CD1c-positive myeloid dendritic cell (primary cell): Measurements from ENCODE around the gene PWP1.
A peak's percentile ranks its signal among the peaks of the same experiment; 100 is the strongest.

ENCODE experiments used
- DNase-seq: peaks from one replicate; pipeline ENCODE4 v3.0.0-alpha.2; 2016; ENCODE audit errors: extremely low spot score

PWP1 gene

GRCh38 chr12:107685360-107686248 lies at the start of gene PWP1:
PWP1 (plus strand) TSS chr12:107685799; CDS start chr12:107685900, 101 bp downstream.
- DNase-seq = peak; percentile 99

- DNase-seq = no peak
Measured at GRCh38 chr12:107641154-107641553, 44.4 kb upstream of the PWP1 start.

GRCh38 chr12:107642240-107642639 lies 43.4 kb upstream of the PWP1 start:
- no peak for DNase-seq

- no peak for DNase-seq
Measured at GRCh38 chr12:107645630-107646333, 39.8 kb upstream of the PWP1 start.

- DNase-seq = no peak
Measured at GRCh38 chr12:107646436-107646835, 39.2 kb upstream of the PWP1 start.

GRCh38 chr12:107649661-107650061 lies 35.9 kb upstream of the PWP1 start:
- no peak for DNase-seq

GRCh38 chr12:107650977-107651376 lies 34.6 kb upstream of the PWP1 start:
- no peak for DNase-seq

GRCh38 chr12:107651571-107652449 lies 33.8 kb upstream of the PWP1 start:
- DNase-seq = no peak

GRCh38 chr12:107653519-107653918 lies 32.1 kb upstream of the PWP1 start:
- no peak for DNase-seq

- no peak for DNase-seq
Measured at GRCh38 chr12:107654873-107655272, 30.7 kb upstream of the PWP1 start.

GRCh38 chr12:107655281-107656065 lies 30.1 kb upstream of the PWP1 start:
- no peak for DNase-seq

GRCh38 chr12:107656302-107656701 lies 29.3 kb upstream of the PWP1 start:
- no peak for DNase-seq

- DNase-seq = no peak
Measured at GRCh38 chr12:107657133-107657532, 28.5 kb upstream of the PWP1 start.

- DNase-seq = no peak
Measured at GRCh38 chr12:107657621-107658020, 28.0 kb upstream of the PWP1 start.

GRCh38 chr12:107660235-107660634 lies 25.4 kb upstream of the PWP1 start:
- peak; percentile 68 for DNase-seq

GRCh38 chr12:107660861-107661415 lies 24.7 kb upstream of the PWP1 start:
- peak; percentile 56 for DNase-seq

GRCh38 chr12:107661830-107662229 lies 23.8 kb upstream of the PWP1 start:
- peak; percentile 54 for DNase-seq

- DNase-seq = peak; percentile 50
Measured at GRCh38 chr12:107662484-107662883, 23.1 kb upstream of the PWP1 start.

- no peak for DNase-seq
Measured at GRCh38 chr12:107663277-107663676, 22.3 kb upstream of the PWP1 start.

GRCh38 chr12:107666009-107666408 lies 19.6 kb upstream of the PWP1 start:
- no peak for DNase-seq

- no peak for DNase-seq
Measured at GRCh38 chr12:107667464-107667863, 18.1 kb upstream of the PWP1 start.
